ENCODE data around the gene TEX2.
"Not testable (repeated sequence)": the region's sequence is repeated elsewhere in the genome, so short reads cannot be mapped to it uniquely, and the experiment has no call there.

The TEX2 gene

GRCh38 chr17:64185101-64185500 lies 78.0 kb downstream of the TEX2 start:
- no peak for DNase-seq (ENCODE audit: low read depth in 2 of 2, low spot score in 1 of 2)

GRCh38 chr17:64183815-64184214 lies 79.2 kb downstream of the TEX2 start:
- no peak for DNase-seq (ENCODE audit: low read depth in 2 of 2, low spot score in 1 of 2)

GRCh38 chr17:64182325-64183012 lies 80.6 kb downstream of the TEX2 start:
- no peak for DNase-seq (ENCODE audit: low read depth in 2 of 2, low spot score in 1 of 2)

- no peak for DNase-seq (ENCODE audit: low read depth in 2 of 2, low spot score in 1 of 2)
Observed at GRCh38 chr17:64180089-64181073, 82.7 kb downstream of the TEX2 start.

GRCh38 chr17:64179024-64179423 lies 84.0 kb downstream of the TEX2 start:
- DNase-seq (ENCODE audit: low read depth in 2 of 2, low spot score in 1 of 2), result not testable (repeated sequence)

- no peak for DNase-seq (ENCODE audit: low read depth in 2 of 2, low spot score in 1 of 2)
Observed at GRCh38 chr17:64178011-64178825, 84.8 kb downstream of the TEX2 start.

- no peak for DNase-seq (ENCODE audit: low read depth in 2 of 2, low spot score in 1 of 2)
Observed at GRCh38 chr17:64177311-64178010, 85.6 kb downstream of the TEX2 start.

GRCh38 chr17:64176556-64176955 lies 86.5 kb downstream of the TEX2 start:
- no peak for DNase-seq (ENCODE audit: low read depth in 2 of 2, low spot score in 1 of 2)

GRCh38 chr17:64174686-64175456 lies 88.2 kb downstream of the TEX2 start:
- no peak for DNase-seq (ENCODE audit: low read depth in 2 of 2, low spot score in 1 of 2)

- no peak for DNase-seq (ENCODE audit: low read depth in 2 of 2, low spot score in 1 of 2)
Observed at GRCh38 chr17:64173646-64174045, 89.4 kb downstream of the TEX2 start.

GRCh38 chr17:64172510-64172909 lies 90.5 kb downstream of the TEX2 start:
- DNase-seq (ENCODE audit: low read depth in 2 of 2, low spot score in 1 of 2), result no peak

- DNase-seq (ENCODE audit: low read depth in 2 of 2, low spot score in 1 of 2), result no peak
Observed at GRCh38 chr17:64171041-64171440, 92.0 kb downstream of the TEX2 start.

- DNase-seq (ENCODE audit: low read depth in 2 of 2, low spot score in 1 of 2), result no peak
Observed at GRCh38 chr17:64170286-64170685, 92.8 kb downstream of the TEX2 start.

GRCh38 chr17:64167666-64168065 lies 95.4 kb downstream of the TEX2 start:
- not testable (repeated sequence) for DNase-seq (ENCODE audit: low read depth in 2 of 2, low spot score in 1 of 2)

- DNase-seq (ENCODE audit: low read depth in 2 of 2, low spot score in 1 of 2), result no peak
Observed at GRCh38 chr17:64166876-64167275, 96.2 kb downstream of the TEX2 start.

- DNase-seq (ENCODE audit: low read depth in 2 of 2, low spot score in 1 of 2), result no peak
Observed at GRCh38 chr17:64165347-64165746, 97.7 kb downstream of the TEX2 start.

- no peak for DNase-seq (ENCODE audit: low read depth in 2 of 2, low spot score in 1 of 2)
Observed at GRCh38 chr17:64164596-64165285, 98.3 kb downstream of the TEX2 start.

- DNase-seq (ENCODE audit: low read depth in 2 of 2, low spot score in 1 of 2), result no peak
Observed at GRCh38 chr17:64163468-64163867, 99.6 kb downstream of the TEX2 start.

- DNase-seq (ENCODE audit: low read depth in 2 of 2, low spot score in 1 of 2), result no peak
Observed at GRCh38 chr17:64162554-64162953, 100.5 kb downstream of the TEX2 start.

All from stimulated activated CD8-positive, alpha-beta memory T cell treated with anti-CD3 and anti-CD28 coated beads, Interleukin-4, amount 100 ng/mL, for 4 hours (primary cell).